ENCODE data around the gene MAD1L1.

MAD1L1 gene

GRCh38 chr7:1809601-1810258, 423.0 kb downstream of the MAD1L1 start:
- no peak overlapping the region for H3K14ac ChIP-seq (ENCODE audit: low read length)
- no peak overlapping the region for H4K12ac ChIP-seq (ENCODE audit: low read depth, low read length)
- DNase-seq = no peak
- H4K8ac ChIP-seq (ENCODE audit: low read depth, low read length) = no peak overlapping the region
- H3K4me2 ChIP-seq (ENCODE audit: low read length) = no peak overlapping the region
- no peak overlapping the region for H3K23ac ChIP-seq (ENCODE audit: low read length)
- H3K4me1 ChIP-seq (ENCODE audit: control insufficient read depth in 1 of 2, insufficient read depth in 2 of 2, low read length in 2 of 2) = no peaks in the 10 kb centered on the region
- no CpG with 5 or more reads among the region's 29 CpGs for WGBS (ENCODE audit: extremely low coverage, insufficient coverage, insufficient read length)
- no peak overlapping the region for H3K18ac ChIP-seq (ENCODE audit: low read length)
- H3K27ac ChIP-seq (ENCODE audit: low read depth, low read length) = no peak overlapping the region
- H3K4me3 ChIP-seq (ENCODE audit: low read depth, low read length) = no peak overlapping the region
- H2AFZ ChIP-seq (ENCODE audit: insufficient read depth, low read length, poor library complexity) = no peak overlapping the region
- no peaks in the 10 kb centered on the region for H3K79me2 ChIP-seq (ENCODE audit: control insufficient read depth, insufficient read depth, low read length, poor library complexity)
- H3K36me3 ChIP-seq (ENCODE audit: control insufficient read depth in 1 of 2, insufficient read depth in 2 of 2, low read length in 2 of 2) = no peaks in the 10 kb centered on the region
- no peak overlapping the region for H3K4ac ChIP-seq (ENCODE audit: low read depth, low read length)
- no peak overlapping the region for H3K9ac ChIP-seq (ENCODE audit: low read length)
- no peaks in the 10 kb centered on the region for H3K79me1 ChIP-seq (ENCODE audit: low read length)
- H3K9me3 ChIP-seq (ENCODE audit: insufficient read depth, low read depth, low read length) = peaks cover 11% of the 10 kb centered on the region
- H2BK12ac ChIP-seq (ENCODE audit: low read length) = no peak overlapping the region
- no peak overlapping the region for H2BK120ac ChIP-seq (ENCODE audit: insufficient read depth, low read length, poor library complexity)
- no peaks in the 10 kb centered on the region for H3K27me3 ChIP-seq (ENCODE audit: insufficient read depth, low read length)
- no peak overlapping the region for H2BK5ac ChIP-seq (ENCODE audit: low read depth, low read length, poor library complexity)
- H4K91ac ChIP-seq (ENCODE audit: low read depth, low read length) = no peak overlapping the region
- no peak overlapping the region for H2AK5ac ChIP-seq (ENCODE audit: low read length)

GRCh38 chr7:1809070-1809469, 423.7 kb downstream of the MAD1L1 start:
- Histone ChIP-seq H3K14ac (ENCODE audit: low read length) (no peak overlapping the region), H3K4ac (ENCODE audit: low read depth, low read length) (no peak overlapping the region), H3K27me3 (ENCODE audit: insufficient read depth, low read length) (no peaks in the 10 kb centered on the region), H3K4me2 (ENCODE audit: low read length) (no peak overlapping the region), H3K23ac (ENCODE audit: low read length) (no peak overlapping the region), H3K79me1 (ENCODE audit: low read length) (no peaks in the 10 kb centered on the region), H3K9me3 (ENCODE audit: insufficient read depth, low read depth, low read length) (peaks cover 14% of the 10 kb centered on the region), H2BK5ac (ENCODE audit: low read depth, low read length, poor library complexity) (no peak overlapping the region), H2AFZ (ENCODE audit: insufficient read depth, low read length, poor library complexity) (no peak overlapping the region), H3K36me3 (ENCODE audit: control insufficient read depth in 1 of 2, insufficient read depth in 2 of 2, low read length in 2 of 2) (no peaks in the 10 kb centered on the region), H4K12ac (ENCODE audit: low read depth, low read length) (no peak overlapping the region), H3K18ac (ENCODE audit: low read length) (no peak overlapping the region), H4K8ac (ENCODE audit: low read depth, low read length) (no peak overlapping the region), H2AK5ac (ENCODE audit: low read length) (no peak overlapping the region), H3K9ac (ENCODE audit: low read length) (no peak overlapping the region), H3K4me1 (ENCODE audit: control insufficient read depth in 1 of 2, insufficient read depth in 2 of 2, low read length in 2 of 2) (peaks cover 0 to 3% of the 10 kb centered on the region in 2 experiments), H3K4me3 (ENCODE audit: low read depth, low read length) (no peak overlapping the region), H4K91ac (ENCODE audit: low read depth, low read length) (no peak overlapping the region), H2BK12ac (ENCODE audit: low read length) (no peak overlapping the region), H3K79me2 (ENCODE audit: control insufficient read depth, insufficient read depth, low read length, poor library complexity) (no peaks in the 10 kb centered on the region), H2BK120ac (ENCODE audit: insufficient read depth, low read length, poor library complexity) (no peak overlapping the region), H3K27ac (ENCODE audit: low read depth, low read length) (no peak overlapping the region)
- no CpG with 5 or more reads among the region's 7 CpGs for WGBS (ENCODE audit: extremely low coverage, insufficient coverage, insufficient read length)
- no peak for DNase-seq

GRCh38 chr7:1807821-1808600, 424.7 kb downstream of the MAD1L1 start:
- Histone ChIP-seq H4K91ac (ENCODE audit: low read depth, low read length) (no peak overlapping the region), H3K4me2 (ENCODE audit: low read length) (no peak overlapping the region), H2BK120ac (ENCODE audit: insufficient read depth, low read length, poor library complexity) (no peak overlapping the region), H2AK5ac (ENCODE audit: low read length) (no peak overlapping the region), H3K23ac (ENCODE audit: low read length) (peak overlapping the region; percentile 29), H2BK12ac (ENCODE audit: low read length) (no peak overlapping the region), H3K4me3 (ENCODE audit: low read depth, low read length) (peak overlapping the region; percentile 13), H2BK5ac (ENCODE audit: low read depth, low read length, poor library complexity) (no peak overlapping the region), H3K9ac (ENCODE audit: low read length) (no peak overlapping the region), H4K12ac (ENCODE audit: low read depth, low read length) (no peak overlapping the region), H3K79me2 (ENCODE audit: control insufficient read depth, insufficient read depth, low read length, poor library complexity) (no peaks in the 10 kb centered on the region), H3K79me1 (ENCODE audit: low read length) (no peaks in the 10 kb centered on the region), H3K4me1 (ENCODE audit: control insufficient read depth in 1 of 2, insufficient read depth in 2 of 2, low read length in 2 of 2) (peaks cover 0 to 4% of the 10 kb centered on the region in 2 experiments), H3K14ac (ENCODE audit: low read length) (no peak overlapping the region), H3K27ac (ENCODE audit: low read depth, low read length) (no peak overlapping the region), H3K27me3 (ENCODE audit: insufficient read depth, low read length) (no peaks in the 10 kb centered on the region), H3K9me3 (ENCODE audit: insufficient read depth, low read depth, low read length) (peaks cover 15% of the 10 kb centered on the region), H4K8ac (ENCODE audit: low read depth, low read length) (no peak overlapping the region), H3K36me3 (ENCODE audit: control insufficient read depth in 1 of 2, insufficient read depth in 2 of 2, low read length in 2 of 2) (no peaks in the 10 kb centered on the region), H3K18ac (ENCODE audit: low read length) (no peak overlapping the region), H3K4ac (ENCODE audit: low read depth, low read length) (no peak overlapping the region), H2AFZ (ENCODE audit: insufficient read depth, low read length, poor library complexity) (no peak overlapping the region)
- DNase-seq = no peak
- no CpG with 5 or more reads among the region's 26 CpGs for WGBS (ENCODE audit: extremely low coverage, insufficient coverage, insufficient read length)

GRCh38 chr7:1806354-1806753, 426.4 kb downstream of the MAD1L1 start:
- Histone ChIP-seq H3K9ac (ENCODE audit: low read length) (no peak overlapping the region), H3K4me2 (ENCODE audit: low read length) (no peak overlapping the region), H4K12ac (ENCODE audit: low read depth, low read length) (no peak overlapping the region), H3K27me3 (ENCODE audit: insufficient read depth, low read length) (no peaks in the 10 kb centered on the region), H3K9me3 (ENCODE audit: insufficient read depth, low read depth, low read length) (peaks cover 19% of the 10 kb centered on the region), H3K4me3 (ENCODE audit: low read depth, low read length) (no peak overlapping the region), H3K23ac (ENCODE audit: low read length) (no peak overlapping the region), H4K8ac (ENCODE audit: low read depth, low read length) (no peak overlapping the region), H3K14ac (ENCODE audit: low read length) (no peak overlapping the region), H3K79me1 (ENCODE audit: low read length) (no peaks in the 10 kb centered on the region), H3K79me2 (ENCODE audit: control insufficient read depth, insufficient read depth, low read length, poor library complexity) (no peaks in the 10 kb centered on the region), H2BK5ac (ENCODE audit: low read depth, low read length, poor library complexity) (no peak overlapping the region), H3K18ac (ENCODE audit: low read length) (no peak overlapping the region), H2AFZ (ENCODE audit: insufficient read depth, low read length, poor library complexity) (no peak overlapping the region), H2BK120ac (ENCODE audit: insufficient read depth, low read length, poor library complexity) (no peak overlapping the region), H3K4me1 (ENCODE audit: control insufficient read depth in 1 of 2, insufficient read depth in 2 of 2, low read length in 2 of 2) (peaks cover 0 to 4% of the 10 kb centered on the region in 2 experiments), H2BK12ac (ENCODE audit: low read length) (no peak overlapping the region), H4K91ac (ENCODE audit: low read depth, low read length) (no peak overlapping the region), H3K27ac (ENCODE audit: low read depth, low read length) (no peak overlapping the region), H3K4ac (ENCODE audit: low read depth, low read length) (no peak overlapping the region), H2AK5ac (ENCODE audit: low read length) (no peak overlapping the region), H3K36me3 (ENCODE audit: control insufficient read depth in 1 of 2, insufficient read depth in 2 of 2, low read length in 2 of 2) (no peaks in the 10 kb centered on the region)
- no peak for DNase-seq
- WGBS (ENCODE audit: extremely low coverage, insufficient coverage, insufficient read length) = no CpG with 5 or more reads among the region's 14 CpGs

All from trophoblast cell (in vitro differentiated cells and primary cell).